HepG2 (cell line): ENCODE measurements around the gene CASP1. TPM values are rescaled to one million over a fixed set of nuclear protein-coding genes. Genes with fewer than 3 reads are reported as not detected.

Experiments
- ATAC-seq: fragments of 200-7000 bp; cut with Tn5 transposase; 3 replicates; pipeline ENCODE4 v1.9.1; 2020; ENCODE audit warnings: mild to moderate bottlenecking, moderate library complexity
- BruUV-seq: library from RNA; stranded (reverse); fragments of 400-500 nt; replicated peaks from 2 replicates; lab custom pipeline; 2021; lab: Mats Ljungman, UMichigan
- CTCF ChIA-PET: fragments of 300-600 bp; formaldehyde crosslinking; extraction: SDS; loops from one replicate; lab custom pipeline; 2021; ENCODE audit warnings: low total read pairs, inconsistent platforms, low intra/inter-chr PET ratio; lab: Yijun Ruan, JAX
- POLR2A ChIA-PET: fragments of 350-600 bp; sonication (Branson Sonifier 250); formaldehyde crosslinking; loops from one replicate; lab custom pipeline; 2020; ENCODE audit warnings: antibody characterized with exemption, inconsistent platforms; lab: Yijun Ruan, JAX
- DNase-seq: peaks from one replicate; pipeline ENCODE4 v3.0.0-alpha.2; 2015; ENCODE audit warnings: low spot score
- FAIRE-seq: peaks from 3 replicates; lab custom pipeline; 2011; peaks lifted over from hg19 to GRCh38; lab: Jason Lieb, UNC
- H2AFZ ChIP-seq: one replicate; pipeline ENCODE4 v1.6.1; 2011; ENCODE audit warnings: low read length, inconsistent platforms
- H3K27ac ChIP-seq: fragments of 300-600 bp; 3 replicates; pipeline ENCODE4 v1.8.0; 2011; ENCODE audit warnings: mixed run types, mild to moderate bottlenecking, mixed read lengths, low read length, inconsistent platforms; ENCODE audit not compliant: insufficient read depth; ENCODE audit errors: extremely low read length
- H3K27me3 ChIP-seq, 2 experiments: fragments of 200-600 bp in 1 of 2; 2 replicates in 1 of 2; 3 replicates in 1 of 2; pipeline versions ENCODE4 v1.6.0 to v1.8.0; 2011; ENCODE audit warnings: low read length in 2 of 2, mild to moderate bottlenecking in 2 of 2, moderate library complexity in 2 of 2, inconsistent platforms in 1 of 2; ENCODE audit not compliant: insufficient read depth in 2 of 2, control insufficient read depth in 1 of 2
- H3K36me3 ChIP-seq, 2 experiments: fragments of 200-600 bp in 1 of 2; replicated peaks in 1 of 2; 2 replicates in 1 of 2; 3 replicates in 1 of 2; pipeline versions ENCODE4 v1.5.1 to v1.8.0; 2011; ENCODE audit warnings: low read length in 2 of 2, inconsistent platforms in 1 of 2; ENCODE audit not compliant: insufficient read depth in 2 of 2, control insufficient read depth in 1 of 2
- H3K4me1 ChIP-seq: 2 replicates; pipeline ENCODE4 v1.5.1; 2012; ENCODE audit warnings: low read length, inconsistent platforms; ENCODE audit not compliant: insufficient read depth
- H3K4me2 ChIP-seq: 2 replicates; pipeline ENCODE4 v1.6.0; 2011; ENCODE audit warnings: low read depth, low read length, inconsistent platforms
- H3K4me3 ChIP-seq, 3 experiments: fragments of 200-600 bp in 1 of 3; sonication (generic), shearing (Covaris generic) in 1 of 3; replicated peaks in 1 of 3; 2 replicates each; pipeline ENCODE4 v1.5.1; 2011 to 2016; ENCODE audit warnings: low read length in 3 of 3, inconsistent platforms in 2 of 3, low read depth in 2 of 3, mild to moderate bottlenecking in 2 of 3, control low read depth in 1 of 3, mixed read lengths in 1 of 3; ENCODE audit not compliant: insufficient read depth in 1 of 3
- H3K79me2 ChIP-seq: one replicate; pipeline ENCODE4 v1.6.1; 2011; ENCODE audit warnings: low read length, inconsistent platforms; ENCODE audit not compliant: insufficient read depth
- H3K9ac ChIP-seq: 2 replicates; pipeline ENCODE4 v1.6.0; 2011; ENCODE audit warnings: mild to moderate bottlenecking, low read depth, low read length, inconsistent platforms; ENCODE audit not compliant: insufficient read depth
- H3K9me3 ChIP-seq: 2 replicates; pipeline ENCODE4 v1.5.1; 2012; ENCODE audit warnings: mild to moderate bottlenecking, low read length
- H4K20me1 ChIP-seq: 2 replicates; pipeline ENCODE4 v1.6.0; 2011; ENCODE audit warnings: inconsistent platforms, mild to moderate bottlenecking, low read length, moderate library complexity; ENCODE audit not compliant: insufficient read depth
- GMEB2 ChIP-seq: IDR thresholded peaks from 2 replicates; pipeline ENCODE4 v1.6.1; 2016; ENCODE audit warnings: missing biosample characterization, missing genetic modification reagents, low read depth
- HMGXB3 ChIP-seq: sonication (generic); formaldehyde crosslinking; IDR thresholded peaks from 2 replicates; pipeline ENCODE4 v1.4.0; 2020; ENCODE audit warnings: missing genetic modification reagents, borderline replicate concordance
- HOXA9 ChIP-seq: sonication (generic); formaldehyde crosslinking; IDR thresholded peaks from 2 replicates; pipeline ENCODE4 v1.8.1; 2022; ENCODE audit warnings: missing genetic modification reagents, mild to moderate bottlenecking, moderate library complexity, borderline replicate concordance
- IRX3 ChIP-seq: sonication (generic); formaldehyde crosslinking; IDR thresholded peaks from 2 replicates; pipeline ENCODE4 v1.8.1; 2023; ENCODE audit warnings: mild to moderate bottlenecking, low read depth, missing genetic modification reagents, borderline replicate concordance
- PAX8 ChIP-seq: sonication (generic); formaldehyde crosslinking; IDR thresholded peaks from 2 replicates; pipeline ENCODE4 v1.8.0; 2022; ENCODE audit warnings: mild to moderate bottlenecking, missing genetic modification reagents, borderline replicate concordance
- ZEB1 ChIP-seq: IDR thresholded peaks from 2 replicates; pipeline ENCODE4 v1.6.1; 2012; ENCODE audit warnings: mild to moderate bottlenecking, low read depth, inconsistent platforms; ENCODE audit not compliant: insufficient replicate concordance
- ZNF329 ChIP-seq: sonication (generic); formaldehyde crosslinking; IDR thresholded peaks from 2 replicates; pipeline ENCODE4 v1.9.0; 2021; ENCODE audit warnings: low read depth, mild to moderate bottlenecking, missing genetic modification reagents
- ZNF570 ChIP-seq: sonication (generic); formaldehyde crosslinking; IDR thresholded peaks from 2 replicates; pipeline ENCODE4 v1.4.0; 2020; ENCODE audit warnings: mild to moderate bottlenecking, missing genetic modification reagents, borderline replicate concordance
- WGBS: methylation state at CpG from one replicate; pipeline ENCODE4 v1.1.6; 2017; ENCODE audit warnings: low lambda C conversion rate; 5-methylcytosine and 5-hydroxymethylcytosine counted together
- in situ Hi-C: cut with HindIII; loops from 2 replicates; pipeline ENCODE4 v1.10.0; 2017; ENCODE audit warnings: low pct_unique_long_range_greater_than_20kb; ENCODE audit not compliant: extremely low pct_ligation_motif_present
- intact Hi-C: fragments of 100-400 bp; cut with micrococcal nuclease; formaldehyde crosslinking; loops from one replicate; pipeline ENCODE4 v1.10.0; 2022; ENCODE audit not compliant: unreplicated experiment
- polyA plus RNA-seq, 8 experiments: library from polyadenylated mRNA; depleted of rRNA in 3 of 8; stranded (reverse) in 7 of 8; unstranded in 1 of 8; fragments of >200 nt; fragmentation: Illumina TruSeq in 4 of 8; extraction: Trizol in 4 of 8; gene quantifications; 2 replicates each; pipeline versions ENCODE4 v1.2.1 to v1.2.3, GENCODE V29; 2011 to 2016; ENCODE audit warnings: low read depth in 4 of 8, missing spikeins in 1 of 8, mixed read lengths in 1 of 8; ENCODE audit not compliant: insufficient read depth in 1 of 8
- total RNA-seq, 5 experiments: library from RNA; depleted of rRNA; stranded (reverse); fragments of >200 nt; fragmentation: Illumina TruSeq; extraction: Trizol; gene quantifications; 2 replicates each; pipeline ENCODE4 v1.2.3, GENCODE V29; 2016; ENCODE audit warnings: low read depth in 1 of 5

The CASP1 gene
- total and polyA plus RNA-seq, 2 of the 13 experiments (the other 11 are each of a cell fraction or from before 2014, with no cell fraction given), result 0.34 to 5.2 TPM

- Histone ChIP-seq H2AFZ (no peak overlapping the region), H3K36me3 (no peaks in the 10 kb centered on the region), H4K20me1 (no peaks in the 10 kb centered on the region), H3K79me2 (no peaks in the 10 kb centered on the region), H3K9ac (no peak overlapping the region), H3K4me1 (no peaks in the 10 kb centered on the region), H3K27ac (no peak overlapping the region), H3K9me3 (no peaks in the 10 kb centered on the region), H3K4me3 (no peak overlapping the region), H3K27me3 (no peaks in the 10 kb centered on the region), H3K4me2 (no peak overlapping the region)
- in situ Hi-C loops (no loop called here), intact Hi-C loops (no loop called here)
- no TSS peak for BruUV-seq
- no peak for TF ChIP-seq HMGXB3 (CRISPR knock-in tag)
- TF ChIP-seq ZNF570 (CRISPR knock-in tag), result no peak
- TF ChIP-seq HOXA9, result no peak
- no peak for TF ChIP-seq ZNF329 (CRISPR knock-in tag)
- TF ChIP-seq PAX8 (CRISPR knock-in tag), result no peak
- no peak for TF ChIP-seq GMEB2 (CRISPR knock-in tag)
- no peak for TF ChIP-seq IRX3 (CRISPR knock-in tag)
- TF ChIP-seq ZEB1, result no peak
- ATAC-seq, result no peak
- ChIA-PET POLR2A (no interaction called here), CTCF (no interaction called here)
- no peak for DNase-seq
- FAIRE-seq, result no peak
- WGBS, result 0% methylated on average over 1 of the region's 1 CpG
These were observed 55.1 kb downstream of the CASP1 start for GRCh38 chr11:104979839-104980238.

Other genes with a start within 250 kb of the CASP1 start
- not detected in 2 replicates for gene CASP12, start 136.7 kb downstream of the CASP1 start, total RNA-seq (2016; rRNA removed; fragmentation: Illumina TruSeq; extraction: Trizol)
- not detected in 2 replicates for gene CASP12, start 136.7 kb downstream of the CASP1 start, polyA plus RNA-seq (2011; rRNA removed)
- gene CASP4, start 66.6 kb downstream of the CASP1 start, total RNA-seq (2016; rRNA removed; fragmentation: Illumina TruSeq; extraction: Trizol), result 69.8 and 98.1 TPM in 2 replicates
- 51.6 and 56.4 TPM in 2 replicates for gene CASP4, start 66.6 kb downstream of the CASP1 start, polyA plus RNA-seq (2011; rRNA removed)
- gene CASP5, start 12.0 kb downstream of the CASP1 start, total RNA-seq (2016; rRNA removed; fragmentation: Illumina TruSeq; extraction: Trizol), result not detected in 2 replicates
- not detected in 2 replicates for gene CASP5, start 12.0 kb downstream of the CASP1 start, polyA plus RNA-seq (2011; rRNA removed)
- gene CARD16, start 10.2 kb upstream of the CASP1 start, total RNA-seq (2016; rRNA removed; fragmentation: Illumina TruSeq; extraction: Trizol), result 0.53 TPM in 1 of 2 replicates, not detected in the other
- gene CARD16, start 10.2 kb upstream of the CASP1 start, polyA plus RNA-seq (2011; rRNA removed), result 0.34 and 0.48 TPM in 2 replicates
- not detected in 2 replicates for gene CARD18, start 104.6 kb upstream of the CASP1 start, total RNA-seq (2016; rRNA removed; fragmentation: Illumina TruSeq; extraction: Trizol)
- not detected in 2 replicates for gene CARD18, start 104.6 kb upstream of the CASP1 start, polyA plus RNA-seq (2011; rRNA removed)